Left colon (tissue), 2 donors: Measurements from ENCODE around the gene ZNF627. TPM values are rescaled to one million over a fixed set of nuclear protein-coding genes. Genes with fewer than 3 reads are reported as not detected.
"Not testable (repeated sequence)": the region's sequence is repeated elsewhere in the genome, so short reads cannot be mapped to it uniquely, and the experiment has no call there.

Source experiments
- ATAC-seq: fragments of 200-7000 bp; cut with Tn5 transposase; one replicate; pipeline ENCODE4 v1.9.1; 2020; ENCODE audit warnings: mild to moderate bottlenecking, moderate library complexity
- DNase-seq, 2 donors: peaks; one replicate each; pipeline ENCODE4 v3.0.0-alpha.2; 2020
- intact Hi-C, 2 donors: fragments of 100-400 bp; cut with DNase I in 1 of 2; cut with micrococcal nuclease in 1 of 2; formaldehyde crosslinking; loops; one replicate each; pipeline versions ENCODE4 v1.11.2 to v1.14.0; 2022; cut with DNase I, micrococcal nuclease
- total RNA-seq, 2 donors: library from RNA; stranded (reverse); fragmentation: NEBNext Ultra II Directional; extraction: Animal tissue kit (Norgen Biotek cat#: 25700); gene quantifications; one replicate each; pipeline ENCODE4 v1.2.1, GENCODE V29; 2021
- donor health status: DM: no; HTN: no; CAD: no.
- donor health status: DM: yes; HTN: yes; CAD: no.

Gene ZNF627
- total RNA-seq, 2 donors from 2014 or later, result 8.5 to 9.2 TPM

DNA sequence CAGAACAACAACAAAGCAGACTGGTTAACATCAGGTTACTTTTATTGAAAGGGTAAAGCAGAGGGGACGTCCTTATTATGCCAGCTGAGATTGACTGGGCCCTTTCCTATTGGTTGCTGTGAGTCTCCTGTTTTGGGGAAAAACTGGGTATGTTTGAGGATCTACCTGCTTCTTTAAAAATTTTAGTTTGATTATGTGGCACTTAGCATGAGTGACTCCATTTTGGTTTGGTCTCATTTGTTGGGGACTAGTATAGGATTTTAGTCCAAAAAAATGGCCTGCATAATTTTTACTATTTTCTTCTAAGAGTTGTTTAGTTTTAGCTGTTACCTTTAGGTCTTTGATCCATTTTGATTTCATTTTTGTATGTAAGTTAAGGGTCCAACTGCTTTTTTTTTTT, 14.4 kb downstream of the ZNF627 start:
- ATAC-seq (no peak), DNase-seq (no peak)
- intact Hi-C loops, result no loop called here

DNA sequence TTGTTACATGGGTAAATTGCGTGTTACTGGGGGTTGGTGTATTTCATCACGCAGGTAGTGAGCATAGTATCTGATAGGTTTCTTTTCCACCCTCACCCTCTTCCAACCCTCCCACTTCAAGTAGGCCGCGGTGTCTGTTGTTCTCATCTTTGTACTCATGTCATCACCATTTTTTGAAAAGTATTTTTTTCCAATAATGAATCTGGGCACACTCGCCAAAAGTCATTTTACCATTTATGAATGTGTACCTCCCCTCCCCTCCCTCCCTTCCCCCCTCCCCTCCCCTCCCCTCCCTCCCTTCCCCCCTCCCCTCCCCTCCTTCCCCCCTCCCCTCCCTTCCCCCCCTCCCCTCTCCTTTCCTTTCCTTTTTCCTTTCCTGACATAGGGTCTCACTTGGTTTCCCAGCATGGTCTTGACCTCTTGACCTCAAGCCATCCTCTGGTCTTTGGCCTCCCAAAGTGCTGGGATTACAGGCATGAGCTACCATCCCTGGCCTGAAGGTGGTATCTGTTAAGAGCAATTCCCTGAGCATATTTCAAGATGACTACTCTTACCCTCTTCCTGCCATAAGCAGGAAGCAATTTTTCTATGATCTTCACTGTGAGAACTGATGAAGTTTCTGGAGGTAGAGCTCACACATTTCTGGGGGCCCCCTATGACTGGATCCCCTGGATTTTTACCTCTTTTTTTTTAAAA, 15.7 kb downstream of the ZNF627 start:
- ATAC-seq (no peak), DNase-seq (no peak)
- intact Hi-C loops, result no loop called here

DNA sequence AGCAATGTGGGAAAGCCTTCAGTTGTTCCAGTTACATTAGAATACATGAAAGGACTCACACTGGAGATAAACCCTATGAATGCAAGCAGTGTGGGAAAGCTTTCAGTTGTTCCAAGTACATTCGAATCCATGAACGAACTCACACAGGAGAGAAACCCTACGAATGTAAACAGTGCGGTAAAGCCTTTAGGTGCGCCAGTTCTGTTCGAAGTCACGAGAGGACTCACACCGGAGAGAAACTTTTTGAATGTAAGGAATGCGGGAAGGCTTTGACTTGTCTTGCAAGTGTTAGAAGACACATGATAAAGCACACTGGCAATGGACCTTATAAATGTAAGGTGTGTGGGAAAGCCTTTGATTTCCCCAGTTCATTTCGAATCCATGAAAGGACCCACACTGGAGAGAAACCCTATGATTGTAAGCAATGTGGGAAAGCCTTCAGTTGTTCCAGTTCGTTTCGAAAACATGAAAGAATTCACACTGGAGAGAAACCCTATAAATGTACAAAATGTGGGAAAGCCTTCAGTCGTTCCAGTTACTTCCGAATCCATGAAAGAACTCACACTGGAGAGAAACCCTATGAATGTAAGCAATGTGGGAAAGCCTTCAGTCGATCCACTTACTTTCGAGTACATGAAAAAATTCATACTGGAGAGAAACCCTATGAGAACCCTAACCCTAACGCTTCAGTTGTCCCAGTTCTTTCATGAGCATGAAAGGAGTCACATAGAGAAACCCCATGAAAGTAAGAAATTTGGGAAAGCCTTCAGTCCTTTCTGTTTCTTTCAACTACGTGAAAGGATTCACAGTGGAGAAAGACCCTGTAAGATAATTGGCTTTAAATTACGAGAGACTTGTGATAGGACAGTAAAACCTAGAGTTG, 20.1 kb downstream of the ZNF627 start:
- no peak for DNase-seq
- no peak for ATAC-seq
- intact Hi-C loops, result no loop called here

DNA sequence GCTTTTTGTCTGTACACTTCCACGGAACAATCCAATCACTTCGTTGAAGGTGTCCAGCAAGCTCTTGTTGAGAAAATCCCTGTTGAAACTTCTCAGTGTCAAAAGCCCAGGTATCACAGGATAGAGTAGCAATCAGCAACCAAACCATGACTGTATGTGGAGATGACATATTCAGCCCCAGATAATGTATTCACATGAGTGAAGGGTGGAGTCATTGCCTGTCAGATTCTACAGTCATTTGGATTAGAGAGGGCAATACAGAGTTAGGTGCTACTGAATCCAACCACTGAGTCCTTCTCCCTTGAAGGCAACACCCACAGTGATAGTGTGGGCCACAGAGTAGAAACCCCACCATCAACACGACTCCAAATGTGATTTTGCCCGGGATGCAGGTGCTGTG, 23.3 kb downstream of the ZNF627 start:
- intact Hi-C loops, result no loop called here
- ATAC-seq, result no peak
- no peak for DNase-seq

DNA sequence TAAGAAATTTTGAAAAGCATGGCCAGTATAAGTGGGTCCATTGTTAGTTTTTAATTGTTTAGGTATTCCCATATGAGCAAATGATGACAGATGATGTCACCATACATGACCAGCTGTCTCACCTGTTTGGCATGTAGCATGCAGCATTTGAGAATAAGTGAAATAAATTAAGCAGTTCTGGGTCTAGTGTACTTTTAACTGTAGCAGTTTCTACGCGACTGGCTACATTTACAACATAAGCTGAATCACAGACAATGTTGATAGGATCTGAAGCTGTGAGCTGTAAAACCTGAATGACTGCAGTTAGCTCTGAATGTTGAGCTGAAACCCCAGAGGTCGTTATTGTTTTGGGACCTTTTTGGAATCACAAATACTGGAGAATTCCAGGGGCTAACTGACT, 25.1 kb downstream of the ZNF627 start:
- ATAC-seq, intact Hi-C loops, DNase-seq: not testable (repeated sequence)

DNA sequence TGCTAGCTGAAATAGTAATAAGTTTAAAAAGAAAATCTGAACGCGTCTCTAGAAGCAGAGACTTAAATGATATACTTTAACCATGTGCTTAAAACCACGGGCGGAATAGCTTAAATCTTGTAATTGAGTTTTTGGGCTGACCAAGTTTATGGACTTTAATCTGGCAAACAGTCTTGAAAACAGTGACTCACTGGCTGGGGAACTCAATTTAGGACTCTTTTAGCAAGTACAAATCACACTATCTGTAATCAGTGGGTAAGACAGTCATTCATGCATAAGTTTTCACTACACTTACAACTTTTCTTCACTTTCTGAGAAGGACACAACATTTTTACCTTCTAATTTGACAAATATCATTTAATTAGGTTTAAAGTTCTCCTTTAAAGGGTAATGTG, 26.8 kb downstream of the ZNF627 start:
- ATAC-seq (peak; percentile 29), DNase-seq (no peak)
- intact Hi-C loops, result no loop called here

DNA sequence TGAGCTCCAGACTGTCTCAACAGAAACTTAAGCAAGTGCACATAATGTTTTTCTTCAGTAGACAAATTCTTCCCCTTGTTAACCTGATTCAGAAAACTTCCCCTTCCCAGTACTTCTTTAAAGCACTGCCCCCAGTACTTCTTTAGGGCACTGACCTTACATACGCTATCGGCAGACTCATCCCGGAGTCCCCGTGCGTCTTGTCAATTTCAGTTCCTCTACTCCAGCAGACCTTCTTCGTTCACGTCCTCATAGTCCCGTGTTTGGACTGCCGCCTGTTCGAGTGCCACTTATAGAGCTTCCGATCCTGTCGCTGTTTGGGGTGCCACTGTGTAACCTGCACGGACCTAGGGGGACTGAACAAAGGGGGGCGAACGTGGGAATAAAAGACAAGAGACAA, 29.0 kb downstream of the ZNF627 start:
- ATAC-seq (no peak), DNase-seq (peak in 1 of 2 donors; percentile 14)
- intact Hi-C loops, result no loop called here

DNA sequence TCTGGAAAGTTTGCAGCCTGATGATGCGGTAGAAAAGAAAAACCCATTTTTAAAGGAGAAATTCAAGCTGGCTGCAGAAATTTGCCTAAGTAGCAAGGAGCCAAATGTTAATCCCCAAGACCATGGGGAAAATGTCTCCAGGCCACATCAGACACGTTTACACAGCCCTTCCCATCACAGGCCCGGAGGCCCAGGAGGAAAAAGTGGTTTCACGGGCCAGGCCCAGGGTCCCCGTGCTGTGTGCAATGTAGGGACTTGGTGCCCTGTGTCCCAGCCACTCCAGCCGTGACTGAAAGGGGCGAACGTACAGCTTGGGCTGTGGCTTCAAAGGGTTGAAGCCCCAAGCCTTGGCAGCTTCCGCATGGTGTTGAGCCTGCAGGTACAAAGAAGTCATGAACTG, 35.9 kb downstream of the ZNF627 start:
- intact Hi-C loops, result no loop called here
- ATAC-seq, result no peak
- DNase-seq, result no peak

DNA sequence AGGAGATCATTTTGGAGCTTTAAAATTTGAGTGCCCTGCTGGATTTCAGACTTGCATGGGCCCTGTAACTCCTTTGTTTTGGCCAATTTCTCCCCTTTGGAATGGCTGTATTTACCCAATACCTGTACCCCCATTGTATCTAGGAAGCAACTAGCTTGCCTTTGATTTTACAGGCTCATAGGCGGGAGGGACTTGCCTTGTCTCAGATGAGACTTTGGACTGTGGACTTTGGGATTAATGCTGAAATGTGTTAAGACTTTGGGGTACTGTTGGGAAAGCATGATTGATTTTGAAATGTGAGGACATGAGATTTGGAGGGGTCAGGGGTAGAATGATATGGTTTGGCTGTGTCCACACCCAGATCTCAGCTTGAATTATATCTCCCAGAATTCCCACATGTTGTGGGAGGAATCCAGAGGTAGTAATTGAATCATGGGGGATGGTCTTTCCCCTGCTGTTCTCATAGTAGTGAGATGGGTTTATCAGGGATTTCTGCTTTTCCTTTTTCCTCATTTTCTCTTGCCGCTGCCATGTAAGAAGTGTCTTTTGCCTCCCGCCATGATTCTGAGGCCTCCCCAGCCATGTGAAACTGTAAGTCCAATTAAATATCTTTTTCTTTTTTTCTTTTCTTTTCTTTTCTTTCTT, 36.9 kb downstream of the ZNF627 start:
- DNase-seq, ATAC-seq, intact Hi-C loops: not testable (repeated sequence)

DNA sequence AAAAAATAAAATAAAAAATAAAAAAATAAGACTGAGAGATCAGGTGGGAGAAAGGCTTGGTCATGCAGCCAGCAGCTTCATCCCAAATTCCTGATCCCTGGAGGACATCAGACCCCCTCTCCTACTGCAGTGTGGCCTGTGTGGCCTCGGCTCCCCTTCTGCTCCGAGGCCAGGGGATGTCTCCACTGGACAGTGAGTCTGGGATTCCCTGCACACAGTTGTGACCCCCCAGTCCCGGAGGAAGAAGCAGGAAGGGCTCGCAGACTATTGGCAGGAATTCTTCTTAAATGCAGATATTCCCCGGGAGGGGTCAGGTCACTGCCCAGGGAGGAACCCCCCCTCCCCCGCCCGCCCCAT, 41.9 kb downstream of the ZNF627 start:
- peak; percentile 11 for ATAC-seq
- intact Hi-C loops, result no loop called here
- no peak for DNase-seq

DNA sequence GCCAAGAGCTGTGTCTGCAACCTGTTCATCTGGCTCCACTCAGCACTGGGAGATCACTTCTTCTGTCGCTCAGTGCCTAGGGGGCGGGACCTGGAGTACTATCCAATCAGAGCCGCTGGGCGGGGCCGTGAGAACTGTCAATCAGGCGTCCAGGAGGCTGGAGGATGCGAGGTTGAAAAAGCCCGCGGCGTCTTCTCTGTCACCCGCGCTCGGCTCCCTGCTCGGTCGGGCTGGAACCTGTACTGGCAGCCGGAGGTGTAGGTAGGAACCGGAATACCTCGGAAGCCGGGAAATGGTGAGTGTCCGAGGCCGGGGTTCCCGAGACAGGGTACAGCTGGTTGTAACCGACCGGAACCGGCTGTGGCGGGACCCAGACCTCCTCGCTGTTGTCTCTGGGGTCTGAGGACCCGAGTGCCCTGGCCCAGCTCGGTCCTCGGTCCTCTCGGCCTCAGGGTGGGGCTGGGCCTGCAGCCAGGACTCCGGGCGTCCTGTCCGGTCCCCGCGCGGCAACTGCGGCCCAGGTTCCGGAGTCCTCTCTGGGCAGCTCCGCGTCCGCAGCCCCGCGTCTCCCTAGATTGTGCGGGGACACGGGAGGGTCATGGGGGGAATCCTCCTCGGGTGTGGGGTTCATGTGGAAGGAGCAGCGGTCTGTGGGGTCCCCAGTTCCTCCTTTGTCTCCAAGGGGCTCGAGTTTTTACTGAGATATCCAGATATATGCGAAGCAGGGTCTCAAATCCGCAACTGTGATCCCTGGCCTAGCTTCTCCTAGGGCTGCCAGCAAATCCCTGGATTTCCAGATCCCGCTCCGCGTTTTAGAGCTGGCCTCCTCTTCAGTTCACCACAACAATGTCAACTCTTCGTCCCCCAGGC, 42.6 kb downstream of the ZNF627 start:
- ATAC-seq (peak; percentile 99), DNase-seq (peak; percentile 96 to 100)
- intact Hi-C loops, result no loop called here

DNA sequence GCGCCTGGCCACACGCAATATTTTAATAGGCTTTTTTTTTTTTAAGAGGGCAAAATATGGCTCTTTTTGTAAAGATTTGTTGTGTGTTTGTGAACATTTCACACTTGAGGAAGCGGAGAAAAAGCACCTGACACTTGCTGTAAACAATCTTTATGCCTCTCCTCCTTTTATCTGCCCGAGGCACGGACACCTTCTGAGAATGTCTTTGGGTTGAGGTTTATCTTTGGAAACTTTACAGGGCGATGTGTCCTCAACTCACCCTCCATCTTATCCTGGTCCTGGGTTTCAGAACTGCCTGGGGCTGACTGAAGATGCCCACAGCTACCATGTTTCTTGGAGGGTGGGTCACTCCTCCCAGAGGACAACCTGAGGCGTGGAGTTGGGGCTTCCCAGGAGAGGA, 44.0 kb downstream of the ZNF627 start:
- ATAC-seq (no peak), DNase-seq (no peak)
- intact Hi-C loops, result no loop called here

DNA sequence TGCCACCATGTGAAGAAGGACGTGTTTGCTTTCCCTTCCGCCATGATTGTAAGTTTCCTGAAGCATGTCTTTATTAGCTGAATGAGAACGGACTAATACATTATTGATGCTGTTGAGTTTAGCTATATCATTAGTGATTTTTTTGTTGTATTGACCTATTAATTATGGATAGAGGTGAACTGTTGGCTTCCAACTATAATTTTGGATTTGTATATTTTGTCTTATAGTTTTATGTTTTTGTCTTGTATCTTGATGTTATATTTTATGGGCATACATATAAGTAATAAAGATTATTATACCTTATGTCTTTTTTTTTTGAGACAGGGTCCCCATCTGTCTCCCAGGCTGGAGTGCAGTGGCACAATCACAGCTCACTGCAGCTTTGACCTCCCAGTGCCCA, 45.6 kb downstream of the ZNF627 start:
- intact Hi-C loops, result no loop called here
- no peak for DNase-seq
- no peak for ATAC-seq

DNA sequence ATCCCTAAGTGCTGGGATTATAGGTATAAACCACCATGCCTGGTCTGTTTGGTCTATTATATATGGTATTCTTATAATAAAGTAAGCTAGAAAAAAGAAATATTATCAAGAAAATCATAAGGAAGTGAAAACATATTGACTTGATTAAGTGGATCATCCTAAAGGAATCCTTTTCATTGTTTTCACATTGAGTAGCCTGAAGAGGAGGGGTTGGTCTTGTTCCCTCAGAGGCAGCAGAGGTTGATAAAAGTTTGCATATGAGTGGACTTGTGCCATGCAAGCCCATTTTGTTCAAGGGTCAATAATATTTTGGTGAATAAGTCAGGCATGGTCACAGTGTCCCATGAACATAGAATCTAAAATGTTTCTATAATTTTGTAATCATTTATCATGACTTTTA, 52.7 kb downstream of the ZNF627 start:
- DNase-seq (no peak), ATAC-seq (no peak)
- intact Hi-C loops, result no loop called here

DNA sequence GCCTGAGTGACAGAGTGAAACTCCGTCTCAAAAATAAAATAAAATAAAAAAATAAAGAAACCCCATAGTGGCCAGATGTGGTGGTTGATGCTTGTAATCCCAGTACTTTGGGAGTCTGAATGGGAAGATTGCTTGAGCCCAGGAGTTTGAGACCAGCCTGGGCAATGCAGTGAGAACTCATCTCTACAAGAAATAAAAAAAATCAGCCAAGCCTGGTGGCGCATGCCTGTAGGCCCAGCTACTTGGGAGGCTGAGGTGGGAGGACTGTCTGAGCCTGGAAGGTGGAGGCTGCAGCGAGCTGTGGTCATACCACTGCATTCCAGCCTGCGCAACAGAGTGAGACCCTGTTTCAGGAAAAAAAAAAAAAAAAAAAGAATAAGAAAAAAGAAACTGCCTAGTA, 53.8 kb downstream of the ZNF627 start:
- no peak for DNase-seq
- ATAC-seq, result no peak
- intact Hi-C loops, result no loop called here

DNA sequence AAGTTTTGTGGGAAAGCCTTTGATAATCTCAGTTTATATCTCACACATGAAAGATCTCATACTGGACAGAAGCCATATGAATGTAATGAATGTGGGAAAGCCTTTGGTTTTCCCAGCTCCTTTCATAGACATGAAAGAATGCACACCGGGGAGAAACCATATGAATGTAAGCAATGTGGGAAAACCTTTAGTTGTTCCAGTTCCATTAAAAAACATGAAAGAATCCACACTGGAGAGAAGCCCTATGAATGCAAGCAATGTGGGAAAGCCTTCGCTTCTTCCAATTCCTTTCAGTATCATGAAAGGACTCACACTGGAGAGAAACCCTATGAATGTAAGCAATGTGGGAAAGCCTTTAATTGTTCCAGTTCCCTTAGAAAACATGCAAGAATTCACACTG, 54.8 kb downstream of the ZNF627 start:
- intact Hi-C loops, result no loop called here
- no peak for DNase-seq
- ATAC-seq, result no peak

DNA sequence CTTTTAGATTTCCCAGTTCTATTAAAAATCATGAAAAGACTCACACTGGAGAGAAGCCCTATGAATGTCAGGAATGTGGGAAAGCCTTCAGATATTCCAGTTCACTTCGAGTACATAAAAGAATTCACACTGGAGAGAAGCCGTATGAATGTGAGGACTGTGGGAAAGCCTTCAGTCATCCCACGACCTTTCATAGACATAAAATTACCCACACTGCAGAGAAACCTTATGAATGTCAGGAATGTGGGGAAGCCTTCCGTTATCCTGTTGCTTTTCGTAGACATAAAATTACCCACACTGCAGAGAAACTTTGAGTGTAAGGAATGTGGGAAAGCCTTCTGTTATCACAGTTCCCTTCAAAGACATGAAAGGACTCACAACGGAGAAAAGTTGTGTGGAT, 55.2 kb downstream of the ZNF627 start:
- ATAC-seq, result no peak
- DNase-seq, result no peak
- intact Hi-C loops, result no loop called here

DNA sequence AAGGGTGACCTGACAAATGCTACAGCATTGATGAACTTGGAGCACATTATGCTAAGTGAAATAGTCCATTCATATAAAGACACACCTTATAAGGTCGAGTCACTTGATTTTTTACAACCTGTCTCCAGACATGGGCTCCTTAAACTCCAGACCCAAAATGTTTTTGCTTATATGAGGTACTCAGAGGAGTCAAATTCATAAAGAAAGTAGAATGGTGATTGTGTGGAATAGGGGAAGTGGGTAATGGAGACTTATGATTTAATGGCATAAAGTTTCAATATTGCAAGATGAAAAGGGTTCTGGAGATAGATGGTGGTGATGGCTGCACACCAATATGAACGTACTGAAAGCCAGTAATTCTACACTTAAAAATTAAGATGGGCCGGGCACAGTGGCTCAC, 59.3 kb downstream of the ZNF627 start:
- intact Hi-C loops, result no loop called here
- DNase-seq (no peak), ATAC-seq (no peak)

DNA sequence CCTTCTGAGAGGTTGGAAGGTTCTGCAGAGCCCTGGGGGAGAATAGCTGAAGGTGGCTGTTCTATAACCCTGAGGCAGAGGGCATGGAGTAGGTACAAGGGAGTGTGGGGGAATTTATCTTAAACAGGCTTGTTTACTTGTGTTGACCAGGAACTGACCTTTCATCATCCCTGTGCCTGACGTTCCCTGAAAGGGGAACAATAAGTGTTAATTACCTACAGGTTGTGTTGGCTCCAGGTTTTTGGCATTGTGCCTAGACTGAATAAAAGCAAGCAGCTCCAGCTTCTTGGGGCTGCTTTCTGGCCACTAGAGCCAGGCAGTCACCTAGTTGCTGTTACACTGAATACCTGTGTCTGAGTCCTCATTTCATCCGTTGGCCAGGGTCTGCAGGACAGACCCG, 60.0 kb downstream of the ZNF627 start:
- intact Hi-C loops, result no loop called here
- ATAC-seq (peak; percentile 26), DNase-seq (peak in 1 of 2 donors; percentile 40)
